Natural killer cell (primary cell): ENCODE results near the gene TFIP11. TPM values are rescaled to one million over a fixed set of nuclear protein-coding genes. Genes with fewer than 3 reads are reported as not detected.

Source experiments
- ATAC-seq, 3 donors: fragments of 150-1000 bp in 2 of 3; fragments of 200-7000 bp in 1 of 3; cut with Tn5 transposase; 1 replicate in 1 of 3; 2 replicates in 2 of 3; pipeline ENCODE4 v1.10.0; 2021; ENCODE audit warnings: mild to moderate bottlenecking in 2 of 3, moderate library complexity in 2 of 3
- DNase-seq, 2 donors: peaks; one replicate each; pipeline versions ENCODE4 v3.0.0 to v3.0.0-alpha.2; 2013 to 2021; ENCODE audit warnings: mixed read lengths in 1 of 2
- H3K27ac ChIP-seq: one replicate; pipeline ENCODE4 v1.5.1; 2013; ENCODE audit warnings: mild to moderate bottlenecking, low read length
- H3K27me3 ChIP-seq: one replicate; pipeline ENCODE4 v1.6.1; 2013; ENCODE audit warnings: low read length; ENCODE audit not compliant: control insufficient read depth, insufficient read depth
- H3K36me3 ChIP-seq: one replicate; pipeline ENCODE4 v1.6.1; 2013; ENCODE audit warnings: low read length; ENCODE audit not compliant: control insufficient read depth, insufficient read depth
- H3K4me1 ChIP-seq: one replicate; pipeline ENCODE4 v1.6.1; 2013; ENCODE audit warnings: low read length; ENCODE audit not compliant: control insufficient read depth, insufficient read depth
- H3K4me3 ChIP-seq: one replicate; pipeline ENCODE4 v1.5.1; 2013; ENCODE audit warnings: low read length
- H3K9me3 ChIP-seq: one replicate; pipeline ENCODE4 v1.6.1; 2013; ENCODE audit warnings: low read length; ENCODE audit not compliant: control insufficient read depth, insufficient read depth
- H3K27ac Mint-ChIP-seq, 2 donors: one replicate each; pipeline ENCODE4 v1.8.0; 2022; ENCODE audit warnings: mild to moderate bottlenecking in 2 of 2, mixed read lengths in 2 of 2, moderate library complexity in 1 of 2
- H3K27me3 Mint-ChIP-seq, 2 donors: one replicate each; pipeline ENCODE4 v1.8.0; 2022; ENCODE audit warnings: low read depth in 2 of 2, mixed read lengths in 2 of 2
- H3K36me3 Mint-ChIP-seq: one replicate; pipeline ENCODE4 v1.8.0; 2022; ENCODE audit warnings: mixed read lengths
- H3K4me1 Mint-ChIP-seq, 2 donors: one replicate each; pipeline ENCODE4 v1.8.0; 2022; ENCODE audit warnings: mixed read lengths in 2 of 2
- H3K4me3 Mint-ChIP-seq: one replicate; pipeline ENCODE4 v1.8.0; 2022; ENCODE audit warnings: mild to moderate bottlenecking, moderate library complexity, mixed read lengths
- H3K9me3 Mint-ChIP-seq, 2 donors: one replicate each; pipeline ENCODE4 v1.8.0; 2022; ENCODE audit warnings: mixed read lengths in 2 of 2
- WGBS: methylation state at CpG from one replicate; pipeline ENCODE4 v1.1.7; 2013; ENCODE audit warnings: missing lambda C conversion rate; ENCODE audit not compliant: insufficient coverage; 5-methylcytosine and 5-hydroxymethylcytosine counted together
- intact Hi-C: fragments of 100-400 bp; cut with micrococcal nuclease; formaldehyde crosslinking; loops from one replicate; pipeline ENCODE4 v1.14.2; 2022
- total RNA-seq, 4 donors: library from RNA; stranded (reverse); fragments of 120-200 nt in 1 of 4; gene quantifications; one replicate each; pipeline versions ENCODE4 v1.2.3 to v1.2.4, GENCODE V29; 2013 to 2022
- TF ChIP-seq, protein P1 (sequence below): fragments of 200-600 bp; IDR thresholded peaks from one replicate; pipeline ENCODE4 v1.8.0; 2022; ENCODE audit warnings: antibody characterized with exemption

TFIP11 gene
- total RNA-seq, 3 donors from 2014 or later (not counting 1 experiment from before 2014, with no cell fraction given): 108 to 131 (median 124) TPM

DNA sequence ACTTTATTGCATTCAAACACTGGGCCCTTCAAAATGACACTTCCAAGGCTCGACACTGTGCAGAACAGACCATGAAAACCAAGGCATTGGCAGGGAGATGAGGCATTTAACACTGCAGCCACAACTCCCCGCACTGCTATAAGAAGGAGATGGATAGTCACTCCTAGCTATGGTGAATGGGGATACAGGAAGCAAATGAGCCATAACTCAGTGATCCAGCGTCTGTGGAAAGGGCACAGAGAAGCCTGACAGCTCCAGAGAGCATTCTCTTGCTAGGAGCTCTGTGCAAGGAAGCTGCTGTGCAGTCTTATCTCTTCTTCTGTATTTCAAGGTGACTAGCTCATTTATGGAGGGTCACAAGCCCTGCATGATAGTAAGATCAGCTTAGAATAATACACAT lies 49.6 kb downstream of the TFIP11 start:
- TF ChIP-seq, protein P1, sequence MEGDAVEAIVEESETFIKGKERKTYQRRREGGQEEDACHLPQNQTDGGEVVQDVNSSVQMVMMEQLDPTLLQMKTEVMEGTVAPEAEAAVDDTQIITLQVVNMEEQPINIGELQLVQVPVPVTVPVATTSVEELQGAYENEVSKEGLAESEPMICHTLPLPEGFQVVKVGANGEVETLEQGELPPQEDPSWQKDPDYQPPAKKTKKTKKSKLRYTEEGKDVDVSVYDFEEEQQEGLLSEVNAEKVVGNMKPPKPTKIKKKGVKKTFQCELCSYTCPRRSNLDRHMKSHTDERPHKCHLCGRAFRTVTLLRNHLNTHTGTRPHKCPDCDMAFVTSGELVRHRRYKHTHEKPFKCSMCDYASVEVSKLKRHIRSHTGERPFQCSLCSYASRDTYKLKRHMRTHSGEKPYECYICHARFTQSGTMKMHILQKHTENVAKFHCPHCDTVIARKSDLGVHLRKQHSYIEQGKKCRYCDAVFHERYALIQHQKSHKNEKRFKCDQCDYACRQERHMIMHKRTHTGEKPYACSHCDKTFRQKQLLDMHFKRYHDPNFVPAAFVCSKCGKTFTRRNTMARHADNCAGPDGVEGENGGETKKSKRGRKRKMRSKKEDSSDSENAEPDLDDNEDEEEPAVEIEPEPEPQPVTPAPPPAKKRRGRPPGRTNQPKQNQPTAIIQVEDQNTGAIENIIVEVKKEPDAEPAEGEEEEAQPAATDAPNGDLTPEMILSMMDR: no peak
- intact Hi-C loops: no loop called here
- H3K9me3 ChIP-seq: no peaks in the 10 kb centered on the region
- Mint-ChIP-seq H3K27ac (no peak overlapping the region), H3K9me3 (no peaks in the 10 kb centered on the region), H3K27me3 (no peaks in the 10 kb centered on the region), H3K4me1 (no peaks in the 10 kb centered on the region), H3K4me3 (no peak overlapping the region), H3K36me3 (peaks cover 12% of the 10 kb centered on the region)
- no peaks in the 10 kb centered on the region for H3K27me3 ChIP-seq
- H3K27ac ChIP-seq: no peak overlapping the region
- WGBS: 96% methylated on average over 3 of the region's 3 CpGs
- H3K4me1 ChIP-seq: no peaks in the 10 kb centered on the region
- DNase-seq: no peak
- no peak for ATAC-seq
- peaks cover 56% of the 10 kb centered on the region for H3K36me3 ChIP-seq
- H3K4me3 ChIP-seq: no peak overlapping the region

DNA sequence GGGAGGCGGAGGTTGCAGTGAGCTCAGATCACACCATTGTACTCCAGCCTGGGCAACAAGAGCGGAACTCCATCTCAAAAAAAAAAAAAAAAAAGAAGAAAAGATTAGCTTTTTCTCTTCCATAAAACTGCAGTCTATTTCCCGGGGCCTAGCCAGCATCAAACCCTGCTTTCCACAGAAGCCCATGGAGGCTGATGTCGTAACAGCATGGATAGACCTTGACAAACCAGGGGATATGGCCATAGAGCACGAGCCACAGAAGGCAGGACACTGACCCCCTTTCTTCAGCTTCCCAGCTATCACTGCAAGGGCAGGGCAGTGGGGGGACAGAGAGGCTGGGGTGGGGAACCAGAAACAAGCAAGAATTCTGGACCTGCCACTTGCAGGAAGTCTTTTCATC lies 50.2 kb downstream of the TFIP11 start:
- Mint-ChIP-seq H3K4me1 (no peaks in the 10 kb centered on the region), H3K4me3 (no peak overlapping the region)
- WGBS: 98% methylated on average over 4 of the region's 5 CpGs

DNA sequence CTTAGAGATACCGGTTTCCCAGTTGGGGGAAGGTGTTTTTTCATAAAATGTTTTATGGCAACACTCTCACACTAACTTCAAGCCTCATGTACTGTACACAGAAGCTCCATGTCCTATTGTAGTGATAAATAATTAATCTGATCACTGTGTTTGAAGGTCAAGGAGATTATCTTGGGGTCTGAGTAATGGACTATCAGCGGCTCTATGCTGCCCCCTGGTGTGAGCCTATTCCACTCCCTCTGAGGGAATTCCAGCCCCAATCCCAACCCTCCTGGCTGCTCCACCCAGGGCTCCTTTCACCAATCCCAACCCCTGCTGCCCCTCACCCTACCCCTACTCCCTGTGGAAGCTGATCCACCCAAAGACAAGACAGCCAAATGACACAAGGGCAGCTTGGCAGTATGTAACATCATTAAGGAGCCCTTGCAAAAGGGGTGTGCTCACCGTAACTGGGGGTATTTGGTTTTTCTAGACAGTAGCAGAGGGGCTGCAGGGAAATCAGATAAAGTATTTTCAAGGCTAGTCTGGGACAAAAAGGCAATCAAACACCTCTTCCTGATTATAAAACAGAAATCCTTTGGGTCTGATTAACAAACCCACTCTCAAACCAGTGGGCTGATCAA lies 51.0 kb downstream of the TFIP11 start:
- TF ChIP-seq, protein P1: peak; percentile 55
- intact Hi-C loops: loop anchor here (1.0 to 2.0 kb wide), 2 partner anchors 62 to 97 kb away; no protein-coding TSS in a partner anchor
- Mint-ChIP-seq H3K36me3 (peaks cover 12% of the 10 kb centered on the region), H3K9me3 (no peaks in the 10 kb centered on the region), H3K4me1 (no peaks in the 10 kb centered on the region), H3K27me3 (no peaks in the 10 kb centered on the region), H3K4me3 (no peak overlapping the region), H3K27ac (no peak overlapping the region)
- no peak overlapping the region for H3K27ac ChIP-seq
- no peak overlapping the region for H3K4me3 ChIP-seq
- DNase-seq (peak in 1 of 2 donors; percentile 63), ATAC-seq (peak in 1 of 3 donors; percentile 58)
- no peaks in the 10 kb centered on the region for H3K27me3 ChIP-seq
- H3K9me3 ChIP-seq: no peaks in the 10 kb centered on the region
- peaks cover 50% of the 10 kb centered on the region for H3K36me3 ChIP-seq
- 36% methylated on average over 2 of the region's 3 CpGs for WGBS
- H3K4me1 ChIP-seq: no peaks in the 10 kb centered on the region

More for the DNA sequence above, 50.2 kb downstream of the TFIP11 start:
- ATAC-seq (no peak), DNase-seq (no peak)
- H3K4me1 ChIP-seq: no peaks in the 10 kb centered on the region
- Mint-ChIP-seq H3K27ac (no peak overlapping the region), H3K27me3 (no peaks in the 10 kb centered on the region), H3K36me3 (peaks cover 12% of the 10 kb centered on the region), H3K9me3 (no peaks in the 10 kb centered on the region)
- peaks cover 54% of the 10 kb centered on the region for H3K36me3 ChIP-seq
- no peak overlapping the region for H3K4me3 ChIP-seq
- H3K9me3 ChIP-seq: no peaks in the 10 kb centered on the region
- TF ChIP-seq, protein P1: no peak
- intact Hi-C loops: no loop called here
- no peaks in the 10 kb centered on the region for H3K27me3 ChIP-seq
- H3K27ac ChIP-seq: no peak overlapping the region

DNA sequence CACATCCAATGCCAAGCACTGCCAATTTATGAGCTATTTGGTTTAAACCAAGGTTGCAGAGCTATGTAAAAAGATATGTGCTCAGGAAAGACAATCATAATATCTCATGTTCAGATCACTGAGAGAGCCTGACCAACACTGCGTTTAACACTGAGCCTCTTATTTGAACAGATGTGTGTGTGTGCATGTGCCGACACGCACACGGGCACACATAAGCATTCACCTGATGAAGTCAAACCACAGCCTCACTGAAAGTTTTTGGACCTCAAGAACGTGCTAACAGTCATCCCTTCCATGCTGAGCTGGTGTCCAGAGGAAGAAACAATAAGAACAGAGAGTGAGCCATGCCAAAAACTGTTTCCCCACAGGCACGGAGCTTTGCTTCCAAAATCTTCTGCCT lies 52.1 kb downstream of the TFIP11 start:
- Histone ChIP-seq H3K27me3 (no peaks in the 10 kb centered on the region), H3K4me3 (no peak overlapping the region), H3K9me3 (no peaks in the 10 kb centered on the region), H3K4me1 (no peaks in the 10 kb centered on the region), H3K27ac (no peak overlapping the region), H3K36me3 (peaks cover 45% of the 10 kb centered on the region)
- no peaks in the 10 kb centered on the region for H3K9me3 Mint-ChIP-seq
- TF ChIP-seq, protein P1: no peak
- ATAC-seq (no peak), DNase-seq (no peak)
- no peaks in the 10 kb centered on the region for H3K27me3 Mint-ChIP-seq
- intact Hi-C loops: loop anchor here (2.0 kb wide), 1 partner anchor 61 kb away; no protein-coding TSS in a partner anchor
- WGBS: 93% methylated on average over 6 of the region's 6 CpGs
- H3K4me1 Mint-ChIP-seq: no peaks in the 10 kb centered on the region
- no peak overlapping the region for H3K27ac Mint-ChIP-seq
- peaks cover 8% of the 10 kb centered on the region for H3K36me3 Mint-ChIP-seq
- no peak overlapping the region for H3K4me3 Mint-ChIP-seq
